EH (cell line): ENCODE measurements around the gene ITGB7.
A peak's percentile ranks its signal among the peaks of the same experiment; 100 is the strongest.
"Not testable (repeated sequence)": the region's sequence is repeated elsewhere in the genome, so short reads cannot be mapped to it uniquely, and the experiment has no call there.

Source experiments
- DNase-seq: peaks from one replicate; pipeline ENCODE4 v3.0.0-alpha.2; 2015; ENCODE audit warnings: low read depth

ITGB7 gene

DNA sequence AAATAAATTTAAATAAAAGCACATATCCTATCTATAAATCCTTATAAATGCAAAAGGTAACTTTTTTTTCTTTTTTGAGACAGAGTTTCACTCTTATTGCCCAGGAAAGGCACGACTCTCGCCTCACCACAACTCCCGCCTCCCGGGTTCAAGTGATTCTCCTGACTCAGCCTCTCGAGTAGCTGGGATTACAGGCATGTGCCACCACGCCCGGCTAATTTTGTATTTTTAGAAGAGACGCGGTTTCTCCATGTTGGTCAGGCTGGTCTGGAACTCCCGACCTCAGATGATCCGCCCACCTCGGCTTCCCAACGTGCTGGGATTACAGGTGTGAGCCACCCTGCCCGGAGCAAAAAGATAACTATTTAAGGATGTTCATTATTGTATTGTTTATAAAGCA, 28.2 kb downstream of the ITGB7 start:
- not testable (repeated sequence) for DNase-seq

DNA sequence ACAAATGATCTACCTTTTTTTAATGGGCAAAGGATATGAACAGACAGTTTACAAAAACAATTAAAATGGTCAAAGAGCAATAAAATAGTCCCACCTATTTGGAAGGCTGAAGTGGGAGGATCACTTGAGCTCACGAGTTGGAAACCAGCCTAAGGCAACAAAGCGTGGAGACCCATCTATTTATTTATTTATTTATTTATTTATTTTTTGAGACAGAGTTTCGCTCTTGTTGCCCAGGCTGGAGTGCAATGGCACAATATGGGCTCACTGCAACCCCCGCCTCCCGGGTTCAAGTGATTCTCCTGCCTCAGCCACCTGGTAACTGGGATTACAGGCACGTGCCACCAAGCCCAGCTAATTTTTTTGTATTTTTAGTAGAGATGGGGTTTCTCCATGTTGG, 29.6 kb downstream of the ITGB7 start:
- not testable (repeated sequence) for DNase-seq

DNA sequence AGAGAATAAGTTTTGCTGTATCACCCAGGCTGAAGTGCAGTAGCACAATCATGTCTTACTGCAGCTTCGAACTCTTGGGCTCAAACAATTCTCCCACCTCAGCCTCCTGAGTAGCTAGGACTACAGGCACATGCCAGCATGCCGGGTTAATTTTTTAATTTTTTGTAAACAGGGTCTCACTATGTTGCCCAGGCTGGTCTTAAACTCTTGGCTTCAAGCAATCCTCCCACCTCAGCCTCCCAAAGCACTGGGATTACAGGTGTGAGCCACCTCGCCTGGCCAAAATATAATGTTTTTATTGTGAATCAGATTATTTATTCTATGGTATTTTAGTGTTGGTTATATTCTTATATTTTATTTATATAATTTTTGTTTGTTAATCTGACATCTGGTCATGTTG, 30.3 kb downstream of the ITGB7 start:
- no peak for DNase-seq

DNA sequence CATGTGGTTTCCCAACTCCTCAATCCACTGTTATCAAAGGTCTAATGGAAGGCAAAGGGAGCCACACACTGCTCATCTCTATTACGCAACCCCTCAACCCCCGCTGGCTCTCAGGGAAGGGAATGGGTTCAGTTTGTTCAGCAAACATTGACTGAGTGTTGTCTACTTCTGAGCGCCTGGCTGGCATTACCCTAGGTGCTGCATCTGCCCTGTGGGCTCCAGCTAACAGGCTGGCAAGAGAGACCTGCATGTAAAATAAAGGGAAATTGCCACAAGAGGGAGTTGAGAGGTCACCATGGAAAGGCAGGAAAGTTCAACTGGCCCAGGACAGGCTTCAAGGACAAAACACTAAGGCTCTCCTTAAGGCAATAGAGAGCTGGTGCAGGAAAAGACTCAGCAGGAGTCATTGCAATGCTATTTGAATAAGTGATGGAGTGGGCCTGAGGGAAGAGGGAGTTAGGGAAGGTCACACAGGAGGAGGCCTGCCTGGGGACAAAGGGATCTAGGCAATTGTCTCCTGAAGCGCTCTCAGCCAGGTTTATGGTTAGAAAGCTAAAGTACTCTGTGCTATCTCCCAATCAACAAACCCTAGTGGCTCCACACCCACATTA, 32.1 kb downstream of the ITGB7 start:
- DNase-seq, result peak; percentile 71

DNA sequence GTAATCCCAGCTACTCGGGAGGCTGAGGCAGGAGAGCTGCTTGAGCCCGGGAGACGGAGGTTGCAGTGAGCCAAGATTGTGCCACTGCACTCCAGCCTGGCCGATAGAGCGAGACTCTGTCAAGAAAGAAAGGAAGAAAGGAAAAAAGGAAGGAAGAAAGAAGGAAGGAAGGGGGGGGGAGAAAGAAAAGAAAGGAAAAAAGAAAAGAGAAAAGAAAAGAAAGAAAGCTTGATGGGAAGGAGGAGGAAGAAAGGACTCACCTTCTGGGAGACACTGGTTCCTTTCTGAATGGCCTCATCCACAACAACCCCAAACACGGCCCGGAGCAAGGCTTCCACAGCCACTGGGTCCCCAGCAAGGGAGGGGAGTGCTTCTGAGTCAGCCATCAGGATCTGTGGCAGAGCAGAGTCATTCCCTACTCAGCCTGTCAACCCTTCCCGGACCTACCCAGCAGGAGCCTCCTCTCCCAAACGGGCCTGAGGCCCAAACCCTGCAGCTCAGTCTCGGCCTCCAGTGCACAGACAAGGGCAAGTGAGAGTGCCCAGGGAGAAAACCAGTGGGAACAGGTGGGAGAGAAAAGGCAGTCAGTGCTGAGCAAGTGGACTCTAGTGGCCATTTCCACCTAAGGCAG, 33.9 kb downstream of the ITGB7 start:
- DNase-seq, result peak; percentile 77

DNA sequence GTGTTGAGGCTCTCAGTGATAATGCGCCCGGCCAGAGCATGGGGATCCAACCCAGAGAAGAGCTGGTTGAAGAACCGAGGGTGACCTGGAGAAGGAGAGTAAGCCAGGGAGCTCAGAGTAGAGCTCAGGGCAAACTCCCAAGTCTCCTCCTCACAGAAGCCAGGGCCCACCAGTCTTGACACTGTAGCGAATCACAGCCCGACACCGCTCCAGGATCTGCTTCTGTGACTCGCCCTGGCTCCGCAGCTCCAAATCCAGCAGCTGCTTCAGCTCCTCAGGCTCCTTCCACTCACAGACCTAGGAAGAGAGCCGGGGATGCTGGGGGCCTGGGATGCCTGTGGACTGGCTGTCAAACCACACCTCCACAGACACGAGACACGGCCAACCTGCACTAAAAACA, 34.7 kb downstream of the ITGB7 start:
- DNase-seq, result peak; percentile 78

DNA sequence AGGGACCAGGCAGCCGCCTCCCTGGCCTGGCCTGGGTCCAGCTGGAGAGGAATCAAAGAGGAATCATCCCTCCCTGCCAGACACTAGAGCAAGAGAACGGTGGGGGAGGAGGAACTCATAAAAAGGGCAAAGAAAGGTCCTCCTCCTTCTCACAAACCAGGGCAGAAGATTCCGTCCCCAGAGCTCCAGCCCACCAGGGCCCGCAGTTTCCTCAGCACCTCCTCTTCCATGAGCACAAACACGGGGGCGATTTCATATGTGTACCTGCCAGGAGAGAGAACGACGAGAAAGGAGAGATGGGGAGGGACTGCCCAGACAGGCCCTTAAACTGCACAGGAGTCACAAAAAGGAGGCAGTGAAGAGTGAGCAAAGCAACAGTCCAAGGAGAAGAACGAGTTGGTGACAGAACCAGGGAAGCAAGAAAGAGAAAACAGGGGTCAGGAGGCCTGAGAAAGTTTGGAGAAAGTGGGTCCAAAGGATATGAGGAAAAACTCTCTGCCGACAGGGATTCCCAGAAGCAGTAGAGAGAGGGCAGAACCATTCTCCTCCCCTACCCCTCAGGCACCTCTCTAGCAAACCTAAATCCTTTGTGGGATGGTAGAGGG, 35.2 kb downstream of the ITGB7 start:
- peak; percentile 52 for DNase-seq

DNA sequence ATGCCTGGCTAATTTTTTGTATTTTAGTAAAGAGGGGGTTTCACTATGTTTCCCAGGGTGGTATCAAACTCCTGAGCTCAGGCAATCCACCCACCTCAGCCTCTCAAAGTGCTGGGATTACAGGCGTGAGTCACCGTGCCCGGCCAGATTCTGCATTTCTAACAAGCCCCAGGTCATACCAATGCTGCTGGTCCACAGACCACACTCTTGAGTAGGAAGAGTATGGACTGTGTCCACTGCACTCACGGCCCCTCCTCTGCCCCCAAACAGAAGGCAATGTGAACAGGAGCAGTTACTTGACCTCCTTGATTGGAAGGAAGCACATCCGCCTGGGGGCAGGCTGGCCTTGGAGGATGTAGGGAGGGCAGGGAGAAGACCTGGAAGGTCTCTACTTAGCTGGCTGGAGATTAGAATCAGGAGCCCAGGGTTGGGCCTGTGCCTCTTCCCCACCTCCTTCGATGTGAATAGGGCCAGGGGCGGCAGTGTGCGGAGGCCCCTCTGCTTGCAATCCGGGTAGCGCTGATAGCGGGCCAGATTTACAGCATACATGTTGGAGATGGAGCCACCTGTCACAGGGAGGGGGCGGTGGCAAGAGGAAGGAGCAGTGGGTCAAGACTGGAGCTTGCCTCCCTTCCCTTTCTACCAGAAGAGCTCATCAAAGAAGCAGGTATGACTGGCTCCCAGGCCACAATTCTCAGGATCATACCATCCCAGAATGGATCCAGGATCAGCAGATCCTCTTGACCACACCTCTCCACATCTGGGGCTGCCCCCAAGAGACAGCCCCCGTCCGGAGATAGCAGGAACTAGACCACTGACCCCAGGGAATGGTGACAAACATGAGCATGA, 36.0 kb downstream of the ITGB7 start:
- DNase-seq, result peak; percentile 35

DNA sequence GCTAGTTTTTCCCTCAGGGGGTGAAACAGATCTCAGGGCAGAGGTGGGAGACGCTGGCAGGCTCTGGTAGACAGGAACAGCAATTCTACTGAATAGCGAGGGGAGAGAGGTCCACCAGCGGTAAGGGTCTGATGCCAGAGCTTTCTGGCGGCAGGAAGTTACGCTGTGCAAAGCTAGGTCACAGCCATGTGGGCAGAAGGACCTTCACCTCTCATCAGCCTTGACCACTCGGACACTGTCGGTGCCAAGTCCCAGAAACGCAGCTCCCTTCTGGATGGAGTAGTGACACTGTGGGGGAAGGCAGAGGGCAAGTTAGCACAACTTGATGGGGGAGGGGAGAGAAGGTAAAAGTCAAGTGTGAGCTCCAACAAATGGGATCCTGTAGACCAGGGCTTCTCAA, 36.8 kb downstream of the ITGB7 start:
- no peak for DNase-seq

DNA sequence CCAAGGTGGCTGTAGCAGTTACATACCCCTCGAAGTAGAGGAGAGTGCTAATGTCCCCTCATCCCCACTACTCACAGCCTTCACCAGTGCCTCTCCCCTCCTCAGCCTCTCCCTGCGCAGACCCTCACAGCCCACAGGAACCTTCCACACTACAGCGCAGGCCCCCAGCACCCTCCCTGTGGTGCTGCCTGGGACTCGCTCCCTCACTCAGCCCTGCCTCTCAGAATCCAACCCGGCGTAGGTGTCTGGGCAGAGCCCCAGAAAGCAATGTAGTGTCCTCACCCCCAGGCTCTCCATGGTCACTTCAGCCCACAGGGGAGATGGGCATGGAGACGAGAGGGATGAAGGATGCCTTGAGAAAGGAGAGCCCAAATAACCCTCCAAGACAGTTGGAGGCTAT, 37.4 kb downstream of the ITGB7 start:
- DNase-seq, result no peak

DNA sequence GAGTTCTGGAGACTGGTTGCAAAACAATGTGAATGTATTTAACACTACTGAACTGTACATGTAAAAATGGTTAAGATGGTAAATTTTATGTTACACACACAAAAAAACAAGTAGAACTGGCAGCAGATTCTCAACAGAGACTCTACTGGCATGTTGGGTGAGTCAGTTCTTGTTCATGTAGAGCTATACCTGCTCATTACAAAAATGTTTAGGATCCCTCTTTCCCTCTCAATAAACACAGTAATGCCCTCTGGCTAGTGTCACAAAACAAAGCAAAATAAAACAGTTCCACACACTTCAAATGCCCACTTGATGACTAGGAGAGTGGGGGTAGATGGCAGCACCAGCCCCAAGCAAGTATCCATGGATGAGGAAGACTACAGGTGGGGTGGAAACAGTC, 40.2 kb downstream of the ITGB7 start:
- DNase-seq, result no peak

DNA sequence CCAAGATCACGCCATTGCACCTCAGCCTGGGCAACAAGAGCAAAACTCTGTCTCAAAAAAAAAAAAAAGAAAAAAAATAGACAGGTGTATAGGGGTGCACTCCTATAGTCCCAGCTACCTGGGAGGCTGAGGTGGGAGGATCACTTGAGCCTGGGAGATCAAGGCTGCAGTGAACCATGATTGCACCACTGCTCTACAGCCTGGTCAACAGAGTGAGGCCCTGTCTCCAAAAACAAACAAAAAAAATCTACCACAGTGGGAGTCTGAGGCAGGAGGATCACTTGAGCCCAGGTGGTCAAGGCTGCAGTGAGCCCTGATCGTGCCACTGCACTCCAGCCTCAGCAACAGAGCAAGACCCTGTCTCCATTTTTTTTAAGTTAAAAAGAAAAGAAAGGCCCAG, 44.0 kb downstream of the ITGB7 start:
- not testable (repeated sequence) for DNase-seq

DNA sequence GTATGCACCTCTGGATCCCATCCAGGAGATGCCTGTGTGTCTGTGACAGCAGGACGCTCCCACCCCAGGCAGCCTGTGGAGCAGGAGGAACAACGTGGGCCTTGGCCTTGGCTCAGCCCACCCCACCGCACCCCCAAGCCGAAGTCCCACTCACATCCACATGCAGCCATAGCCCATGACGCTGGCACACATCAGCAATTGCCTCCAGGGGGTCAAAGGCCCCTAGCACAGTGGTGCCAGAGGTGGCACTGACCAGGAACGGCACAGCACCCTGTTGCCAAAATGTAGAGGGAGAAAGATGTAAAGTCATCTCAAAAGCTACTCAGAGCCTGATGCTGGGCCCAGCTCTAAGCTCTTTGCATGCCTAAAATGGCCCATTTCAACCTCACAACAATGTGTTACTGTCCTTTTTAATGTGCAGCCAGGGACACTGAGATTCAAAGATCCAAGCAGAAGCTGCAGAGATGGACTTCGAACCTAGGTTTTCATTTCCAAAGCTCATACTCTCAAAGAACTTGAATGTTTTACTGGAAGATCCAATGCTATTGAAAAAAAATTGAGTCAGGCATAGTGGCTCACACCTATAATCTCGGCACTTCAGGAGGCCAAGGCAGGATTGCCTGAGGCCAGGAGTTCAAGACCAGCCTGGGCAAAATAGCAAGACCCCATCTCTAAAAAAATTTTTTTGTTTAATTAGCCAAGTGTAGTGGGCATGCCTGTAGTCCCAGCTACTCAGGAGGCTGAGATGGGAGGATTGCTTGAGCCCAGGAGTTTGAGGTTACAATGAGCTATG, 45.7 kb downstream of the ITGB7 start:
- no peak for DNase-seq

DNA sequence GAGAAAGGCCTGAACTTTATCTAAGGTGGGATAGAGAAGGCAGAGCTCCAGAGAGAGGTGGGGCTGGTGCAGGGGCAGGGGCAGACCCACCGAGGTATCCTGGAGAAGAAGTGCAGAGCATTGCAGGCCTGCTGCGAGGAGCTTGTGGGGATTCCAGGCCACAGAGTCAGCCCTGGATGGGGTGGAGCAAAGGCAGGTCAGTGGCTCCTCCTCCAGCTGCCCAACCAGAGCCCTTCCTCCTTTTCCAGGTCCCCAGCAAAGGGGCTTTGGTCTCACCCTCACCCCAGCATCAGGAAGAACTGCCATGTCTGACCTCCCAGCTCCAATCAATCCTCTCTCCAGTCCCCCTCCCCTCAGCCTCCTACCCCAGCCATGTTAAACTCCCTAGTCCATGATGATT, 46.4 kb downstream of the ITGB7 start:
- DNase-seq, result no peak

DNA sequence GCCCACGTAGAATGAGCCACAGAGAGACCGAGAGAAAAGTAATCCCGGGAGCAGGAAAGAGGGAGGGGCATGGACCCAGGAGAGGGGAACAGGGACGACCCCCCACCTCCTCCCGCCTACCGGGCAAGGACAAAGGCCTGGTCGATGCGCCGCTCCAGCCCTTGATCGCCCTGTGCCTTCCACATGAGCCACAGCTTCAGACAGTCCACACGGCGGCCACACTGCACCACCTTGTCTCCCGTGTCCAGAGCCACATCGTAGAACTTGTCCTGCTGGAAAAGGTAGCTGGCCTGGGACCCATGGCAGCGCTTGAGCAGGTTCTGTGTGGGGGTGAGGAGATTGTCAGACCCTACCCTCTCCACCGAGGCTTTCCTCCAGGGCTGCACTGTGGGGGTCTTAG, 47.1 kb downstream of the ITGB7 start:
- no peak for DNase-seq

DNA sequence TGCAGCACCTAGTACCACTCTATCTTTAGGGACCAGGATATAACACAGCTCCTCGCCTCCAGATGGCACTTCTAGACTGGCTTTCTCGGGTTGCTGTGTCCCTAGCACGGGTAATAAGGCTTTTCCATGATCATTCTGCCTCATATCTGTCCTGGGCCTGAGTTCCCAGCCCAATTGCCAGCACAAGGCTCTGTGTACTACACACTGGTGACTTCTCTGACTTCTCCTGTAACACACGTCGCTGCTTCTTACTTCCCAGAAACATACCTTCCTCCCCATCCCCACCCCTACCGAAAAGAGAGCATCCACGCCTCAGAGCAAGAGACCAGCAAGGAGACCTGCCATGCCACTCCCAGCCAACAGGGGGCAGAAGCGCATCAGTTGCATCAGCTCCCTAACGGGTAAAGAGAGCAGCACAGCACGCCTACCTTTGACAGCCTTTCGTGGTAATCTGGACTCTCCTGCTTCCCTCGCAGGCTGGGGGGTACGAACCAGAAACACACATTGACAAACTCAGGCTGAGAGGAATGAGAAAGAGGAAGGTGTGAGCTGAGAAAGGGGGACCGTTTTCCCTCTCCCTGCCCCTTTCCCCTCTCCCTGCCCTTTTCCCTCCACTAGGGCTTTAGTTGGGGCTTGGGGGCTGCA, 47.7 kb downstream of the ITGB7 start:
- peak; percentile 81 for DNase-seq

DNA sequence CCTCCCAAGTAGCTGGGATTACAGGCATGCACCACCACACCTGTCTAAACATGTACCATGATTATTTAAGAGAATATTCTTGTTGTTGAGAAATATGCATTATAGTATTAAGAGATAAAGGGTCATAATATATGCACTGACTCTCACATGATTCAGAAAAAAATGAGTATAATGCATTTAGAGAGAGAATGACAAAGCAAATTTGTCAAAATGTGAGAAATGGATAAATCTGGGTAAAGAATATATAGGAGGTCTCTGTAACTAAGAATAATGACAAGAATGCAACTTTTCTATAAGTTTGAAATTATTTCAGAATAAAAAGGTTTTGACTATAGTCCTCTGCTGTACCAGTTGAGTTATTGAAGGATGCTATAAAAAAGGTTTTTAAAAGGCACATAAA, 54.7 kb downstream of the ITGB7 start:
- DNase-seq, result no peak

DNA sequence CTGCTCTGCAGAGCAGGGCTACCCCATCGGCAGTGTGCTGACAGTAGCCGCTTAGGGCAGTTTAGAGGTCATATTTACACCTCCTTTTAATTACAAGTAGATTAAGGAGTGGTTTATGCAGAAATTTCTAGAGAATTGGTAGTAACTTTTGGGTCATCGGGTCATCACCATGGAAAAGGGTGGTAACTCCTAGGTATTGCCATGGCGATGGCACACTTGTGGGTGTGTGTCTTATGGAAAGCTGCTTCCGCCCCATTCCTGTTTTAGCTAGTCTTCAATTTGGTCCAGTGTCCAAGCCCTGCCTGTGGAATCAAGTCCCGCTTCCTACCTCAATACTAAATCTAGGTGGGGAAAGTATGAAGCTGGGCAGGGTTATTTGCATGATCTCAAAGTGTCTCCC, 56.0 kb downstream of the ITGB7 start:
- DNase-seq, result no peak

DNA sequence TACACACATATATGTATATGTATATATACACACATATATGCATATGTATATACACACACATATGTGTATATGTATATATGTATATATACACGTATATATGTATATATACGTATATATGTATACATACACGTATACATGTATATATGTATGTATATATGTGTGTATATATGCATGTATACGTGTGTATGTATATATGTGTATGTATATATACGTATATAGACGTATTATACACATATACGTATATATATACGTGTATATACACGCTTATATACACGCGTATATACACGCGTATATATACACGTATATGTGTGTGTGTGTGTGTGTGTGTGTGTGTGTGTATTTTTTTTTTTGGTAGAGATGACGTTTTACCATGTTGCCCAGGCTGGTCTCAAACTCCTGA, 59.4 kb downstream of the ITGB7 start:
- DNase-seq, result no peak

DNA sequence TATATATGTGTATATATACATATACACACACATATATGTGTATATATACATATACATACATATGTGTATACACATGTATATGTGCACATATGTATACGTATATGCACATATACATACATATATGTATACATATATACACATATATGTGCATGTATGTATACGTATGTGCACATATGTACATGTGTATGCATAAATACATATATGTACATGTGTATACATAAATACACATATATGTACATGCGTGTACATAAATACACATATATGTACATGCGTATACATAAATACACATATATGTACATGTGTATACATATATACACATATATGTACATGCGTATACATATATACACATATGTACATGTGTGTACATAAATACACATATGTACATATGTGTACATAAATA, 59.9 kb downstream of the ITGB7 start:
- DNase-seq, result no peak

DNA sequence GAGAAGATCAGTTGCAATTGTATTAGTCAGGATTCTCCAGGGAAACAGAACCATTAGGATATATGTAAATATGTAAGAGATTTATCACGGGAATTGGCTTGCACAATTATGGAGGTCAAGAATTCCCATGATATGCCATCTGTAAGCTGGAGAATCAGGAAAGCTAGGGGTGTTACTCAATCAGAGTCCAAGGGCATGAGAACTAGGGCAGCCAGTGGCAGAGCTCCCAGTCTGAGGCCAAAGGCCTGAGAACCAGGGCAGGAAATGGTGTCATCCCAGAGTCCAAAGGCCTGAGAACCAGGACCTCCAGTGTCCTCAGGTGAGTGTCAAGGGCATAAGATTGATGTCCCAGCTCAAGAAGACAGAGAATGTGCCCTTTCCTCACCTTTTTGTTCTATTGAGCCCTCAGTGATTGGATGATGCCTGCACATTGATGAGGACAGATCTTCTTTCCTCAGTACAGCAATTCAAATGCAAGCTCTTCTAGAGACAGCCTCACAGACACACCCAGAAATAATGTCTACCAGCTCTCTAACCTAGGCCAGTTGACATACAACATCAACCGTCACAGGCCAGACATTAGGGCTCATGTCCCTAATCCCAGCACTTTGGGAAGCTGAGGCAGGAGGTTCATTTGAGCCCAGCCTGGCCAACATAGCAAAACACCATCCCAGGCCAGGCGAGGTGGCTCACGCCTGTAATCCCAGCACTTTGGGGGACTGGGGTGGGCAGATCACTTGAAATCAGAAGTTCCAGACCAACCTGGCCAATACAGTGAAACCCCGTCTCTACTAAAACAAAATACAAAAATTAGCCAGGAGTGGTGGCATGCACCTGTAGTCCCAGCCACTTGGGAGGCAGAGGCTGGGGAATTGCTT, 61.4 kb downstream of the ITGB7 start:
- peak; percentile 63 for DNase-seq
